C4-2B (cell line): Measurements from ENCODE around the gene ADARB2.

Experiments
- CTCF ChIP-seq: fragments of 450-650 bp; conservative IDR thresholded peaks from 2 replicates; pipeline ENCODE4 v1.5.1; 2017; ENCODE audit warnings: mild to moderate bottlenecking
- ZFX ChIP-seq: fragments of 450-650 bp; IDR thresholded peaks from 2 replicates; pipeline ENCODE4 v1.6.1; 2017

DNA sequence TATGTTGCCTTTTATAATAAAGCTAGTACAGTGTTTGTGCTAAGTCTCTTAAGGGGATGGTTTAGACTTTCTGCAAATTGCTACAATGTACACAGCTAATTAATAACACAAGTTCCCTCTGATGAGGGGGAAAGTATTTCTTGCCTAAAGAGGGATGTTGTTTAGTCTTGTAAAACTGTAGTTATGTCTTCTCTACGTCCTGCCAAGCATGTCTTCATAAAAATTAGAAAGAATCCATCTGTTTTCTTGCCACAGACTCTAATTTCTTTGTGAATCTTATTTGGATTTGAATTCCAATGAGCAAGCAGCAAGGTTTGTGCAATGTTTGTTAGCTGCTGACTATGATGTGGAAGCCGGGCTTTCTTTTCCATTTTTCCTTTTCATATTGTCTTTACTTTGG is 28.2 kb downstream of the ADARB2 start:
- no peak for TF ChIP-seq CTCF
- no peak for TF ChIP-seq ZFX
